Activated naive CD4-positive, alpha-beta T cell (primary cell): ENCODE data around the gene TMTC1.

Experiments used
- DNase-seq, 4 experiments: peaks; one replicate each; lab custom pipeline; 2025; lab: John Stamatoyannopoulos, UW

TMTC1 gene

DNA sequence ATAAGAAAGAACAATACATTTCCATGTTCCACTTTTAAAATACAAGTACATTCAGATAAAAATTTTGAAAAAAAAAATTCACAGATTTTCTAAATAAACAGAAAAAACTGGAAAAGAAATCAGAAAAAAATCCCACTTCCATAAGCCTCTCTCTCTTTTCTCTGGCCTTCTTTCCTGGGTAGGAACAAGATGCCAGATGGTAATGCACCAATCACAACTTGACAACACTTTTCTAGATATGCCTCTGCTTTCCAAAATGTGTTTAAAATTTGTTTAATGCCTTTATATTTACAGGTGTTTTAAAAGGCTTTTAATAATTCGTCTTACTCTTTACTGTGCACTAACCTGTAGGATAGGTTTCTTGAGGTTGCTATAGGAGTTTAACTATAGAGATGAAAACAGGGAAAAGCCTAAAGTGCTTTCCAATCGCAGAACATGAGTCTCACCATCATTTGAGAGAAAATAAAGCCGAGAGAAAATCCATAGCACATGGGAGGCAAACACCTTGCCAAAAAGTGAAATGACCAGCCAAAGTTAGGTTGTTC lies 74.2 kb downstream of the TMTC1 start:
- DNase-seq = no peak

DNA sequence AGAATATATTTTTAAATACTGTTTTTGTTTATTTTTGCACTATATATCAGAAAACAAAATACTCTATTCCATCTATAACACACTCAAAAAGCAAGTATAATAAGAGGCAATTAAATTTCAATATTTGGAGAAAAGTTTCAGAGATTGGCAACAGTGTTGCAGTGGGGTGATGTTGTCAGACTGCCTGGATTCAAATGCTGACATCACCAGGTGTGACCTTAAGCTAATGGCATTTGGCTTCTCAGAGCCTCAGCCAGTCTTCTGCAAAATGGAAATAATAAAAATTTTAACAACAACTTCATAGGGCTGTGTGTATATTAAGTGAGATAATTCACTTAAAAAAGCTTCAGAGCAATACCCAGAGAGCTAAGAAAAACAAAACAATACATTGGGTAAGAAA lies 74.7 kb downstream of the TMTC1 start:
- no peak for DNase-seq

DNA sequence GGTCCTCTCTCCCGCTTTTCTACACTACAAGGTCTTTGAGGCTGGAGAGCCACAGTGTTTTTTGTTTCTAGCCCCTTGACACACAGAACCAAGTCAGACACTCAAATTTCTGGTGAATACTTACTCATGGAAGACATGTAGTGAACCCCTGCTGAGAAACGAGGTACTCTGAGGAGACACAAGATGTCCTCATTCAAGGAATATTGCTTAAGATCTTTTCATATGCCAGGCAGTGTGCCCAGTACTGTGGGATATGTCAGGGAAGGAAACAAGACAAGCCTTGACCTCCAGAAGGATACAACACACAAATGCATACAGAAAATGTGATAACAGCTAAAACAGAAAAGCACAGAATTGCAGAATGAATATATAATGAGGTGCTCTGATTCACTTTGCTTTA lies 75.9 kb downstream of the TMTC1 start:
- no peak for DNase-seq

DNA sequence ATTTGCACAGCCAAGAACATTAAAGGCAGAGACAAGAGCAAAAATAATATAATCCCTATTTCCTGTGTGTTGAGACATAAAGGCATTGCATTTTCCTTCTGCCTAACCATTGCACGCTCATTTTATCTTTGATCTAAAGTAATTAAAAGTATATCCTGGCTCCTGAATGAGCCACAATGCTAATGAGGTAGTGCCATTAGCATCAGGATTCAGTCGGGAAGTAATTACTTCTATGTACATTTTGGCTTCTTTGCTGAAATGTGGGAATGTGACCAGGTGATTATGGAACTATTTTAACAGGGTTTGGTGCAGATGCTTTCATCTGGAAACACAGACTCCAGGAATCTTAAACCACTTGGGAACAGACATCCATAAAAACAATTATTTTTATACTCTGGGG lies 77.4 kb downstream of the TMTC1 start:
- no peak for DNase-seq

DNA sequence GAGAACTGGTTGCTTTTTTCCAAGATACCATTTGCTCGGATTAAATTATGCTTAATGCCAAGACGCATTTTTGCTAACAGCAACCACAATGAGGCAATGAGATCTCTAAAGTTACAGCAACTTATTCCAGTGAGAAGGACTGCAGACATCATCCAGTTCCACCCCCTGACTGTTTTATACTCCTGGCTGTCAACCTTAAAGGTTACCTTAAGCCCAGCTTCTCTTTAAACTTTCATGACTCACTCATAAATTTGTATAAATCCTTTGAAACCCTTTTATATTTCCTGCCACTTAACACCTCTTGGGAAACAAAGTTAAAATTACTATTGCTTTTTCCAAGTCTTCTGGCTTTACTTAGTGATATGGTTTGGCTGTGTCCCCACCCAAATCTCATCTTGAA lies 80.2 kb downstream of the TMTC1 start:
- DNase-seq = no peak

DNA sequence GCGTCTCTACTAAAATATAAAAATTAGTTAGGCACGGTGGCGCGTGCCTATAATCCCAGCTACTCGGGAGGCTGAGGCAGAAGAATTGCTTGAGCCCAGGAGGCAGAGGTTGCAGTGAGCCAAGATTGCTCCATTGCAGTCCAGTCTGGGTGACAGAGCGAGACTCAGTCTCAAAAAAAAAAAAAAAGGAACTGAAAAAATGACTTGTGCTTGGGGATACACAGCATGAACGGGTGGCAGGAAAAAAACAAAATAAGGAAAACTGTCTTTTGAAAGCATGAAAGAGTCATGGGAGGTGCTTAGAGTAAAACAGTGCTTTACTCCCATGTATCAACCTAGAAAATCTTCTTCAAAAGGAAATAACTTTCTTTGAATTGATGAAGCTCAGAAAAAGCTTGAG lies 80.8 kb downstream of the TMTC1 start:
- no peak for DNase-seq

DNA sequence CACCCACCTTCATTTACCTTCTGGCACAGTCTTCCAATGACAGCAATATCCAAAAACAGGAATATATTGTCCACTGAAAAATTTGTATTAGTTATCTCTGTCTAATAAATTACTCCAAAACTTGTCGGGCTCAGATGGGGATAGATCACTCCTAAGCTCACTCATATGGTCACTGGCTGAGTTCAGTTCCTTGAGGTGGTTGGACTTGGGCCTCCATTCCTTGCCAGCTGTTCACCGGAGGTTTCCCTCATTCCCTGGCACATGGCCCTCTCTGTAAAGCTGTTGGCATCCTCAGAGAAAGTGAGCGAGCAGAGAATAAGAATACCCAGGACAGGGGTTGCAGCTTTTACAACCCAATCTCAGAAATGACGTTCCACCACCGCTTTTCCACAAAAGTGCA lies 81.5 kb downstream of the TMTC1 start:
- DNase-seq = no peak

DNA sequence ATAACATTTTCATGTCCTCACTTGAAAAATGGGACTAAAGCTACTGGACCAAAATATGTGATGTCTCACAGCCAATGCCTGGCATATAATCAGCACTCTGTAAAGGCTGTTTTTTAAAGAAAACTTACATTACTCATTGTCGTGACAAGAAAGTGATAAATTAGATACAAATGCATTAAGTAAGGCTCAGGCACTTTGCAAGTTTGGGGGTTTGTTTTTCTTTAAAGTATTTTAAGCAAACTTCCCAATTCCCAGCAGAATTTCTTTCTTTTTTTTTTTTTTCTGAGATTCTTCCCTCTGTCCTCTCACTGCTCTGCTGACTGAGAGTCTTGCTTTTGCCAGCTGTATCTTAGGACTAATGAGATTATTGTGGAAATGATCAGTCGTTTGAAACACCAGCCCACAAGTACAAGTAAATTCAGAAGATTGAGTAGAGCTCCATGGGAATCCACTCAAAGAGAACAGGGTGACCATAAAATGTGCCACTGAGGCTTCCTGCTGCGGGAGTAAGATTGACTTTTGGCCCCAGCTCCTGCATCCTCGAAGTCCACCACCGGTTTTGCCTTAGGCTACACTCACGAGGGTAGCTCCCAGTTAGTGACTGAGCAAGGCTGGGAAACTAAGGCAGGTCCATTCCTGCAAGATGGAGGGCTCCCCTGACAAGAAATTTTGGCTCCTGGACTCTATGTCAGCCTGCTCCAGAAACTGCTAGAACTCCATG lies 82.8 kb downstream of the TMTC1 start:
- DNase-seq = no peak

DNA sequence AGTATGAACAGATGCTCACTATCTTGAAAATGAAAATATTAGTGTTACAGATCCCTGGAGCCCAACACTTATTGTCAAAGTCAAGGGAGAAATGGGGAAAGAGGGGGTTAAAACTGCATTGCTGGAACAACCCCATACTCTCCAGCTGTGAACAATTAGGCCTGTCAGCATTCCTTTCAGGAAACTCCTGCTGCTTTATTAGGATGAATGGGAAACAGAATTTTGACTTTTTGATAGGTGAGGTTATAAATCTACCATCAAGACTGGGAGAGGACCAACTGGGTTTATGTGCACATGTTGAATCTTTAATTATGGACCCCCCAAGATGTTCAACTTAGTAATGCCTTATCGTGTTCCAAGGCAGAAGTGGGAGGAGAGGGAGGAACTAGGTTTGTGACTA lies 85.0 kb downstream of the TMTC1 start:
- no peak for DNase-seq

DNA sequence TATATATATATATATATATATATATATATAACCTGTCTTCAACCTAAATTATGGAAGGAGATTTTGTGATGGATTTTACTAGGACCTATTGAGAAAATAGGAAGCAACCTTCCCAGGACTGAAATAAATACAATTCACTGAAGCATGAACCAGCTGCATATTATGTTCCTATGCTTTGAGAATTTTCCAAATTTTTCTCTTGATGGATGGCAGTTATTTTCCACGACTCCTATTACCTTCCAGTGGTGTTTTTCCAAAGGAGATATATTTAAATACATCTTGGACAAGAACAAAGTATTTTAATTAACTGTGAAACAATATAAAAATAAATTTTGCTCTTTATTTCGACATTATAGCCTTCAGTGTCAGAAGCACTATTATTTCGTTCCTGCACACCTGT lies 87.9 kb downstream of the TMTC1 start:
- DNase-seq = no peak

DNA sequence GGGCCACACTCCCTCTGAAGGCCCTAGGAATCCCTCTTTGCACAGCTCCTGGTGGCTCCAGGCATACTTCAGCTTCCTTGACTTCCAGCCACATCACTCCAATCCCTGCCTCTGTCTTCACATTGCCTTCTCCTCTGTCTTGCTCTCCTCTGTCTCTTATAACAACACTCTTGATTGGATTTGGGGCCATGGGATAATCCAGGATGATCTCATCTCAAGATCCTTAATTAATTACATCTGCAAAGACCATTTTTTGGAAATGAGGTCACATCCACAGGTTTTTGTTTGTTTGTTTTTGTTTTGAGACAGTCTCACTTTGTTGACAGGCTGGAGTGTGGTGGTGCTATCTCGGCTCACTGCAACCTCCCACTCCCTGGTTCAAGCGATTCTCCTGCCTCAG lies 88.7 kb downstream of the TMTC1 start:
- no peak for DNase-seq

DNA sequence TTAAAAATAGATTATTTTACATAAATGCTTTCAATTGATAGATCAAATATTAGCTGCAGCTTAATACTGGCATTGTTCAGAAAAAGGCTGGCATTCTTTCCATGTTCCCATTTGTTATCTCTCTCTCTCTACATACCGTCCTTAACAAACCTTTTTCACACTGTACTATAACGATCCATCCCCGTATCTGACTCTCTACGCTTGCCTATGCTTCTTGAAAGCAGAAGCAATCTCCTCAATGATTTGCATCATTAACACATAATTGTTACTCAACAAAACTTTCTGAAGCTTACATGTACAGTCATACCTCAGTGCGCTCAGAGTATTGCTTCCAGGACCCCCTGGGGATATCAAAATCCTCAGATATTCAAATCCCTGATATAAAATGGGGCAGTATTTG lies 89.7 kb downstream of the TMTC1 start:
- DNase-seq = no peak

DNA sequence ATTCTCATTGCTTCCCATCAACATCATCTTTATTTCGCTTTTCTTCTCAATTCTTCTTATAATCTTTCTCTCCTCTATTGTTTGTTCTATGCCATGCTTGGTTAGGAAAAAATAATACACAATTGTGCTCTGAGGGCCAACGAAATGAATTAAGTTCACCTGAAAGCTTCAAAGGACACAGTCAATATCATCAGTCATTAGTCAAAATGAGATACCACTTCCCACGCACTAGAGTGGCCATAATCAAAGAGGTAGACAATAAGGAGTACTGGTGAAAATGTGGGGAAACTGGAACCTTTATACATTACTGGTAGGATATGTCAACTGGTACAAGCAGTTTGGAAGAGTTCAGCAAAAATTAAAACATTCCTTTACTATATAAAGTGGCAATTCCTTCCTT lies 91.5 kb downstream of the TMTC1 start:
- no peak for DNase-seq

DNA sequence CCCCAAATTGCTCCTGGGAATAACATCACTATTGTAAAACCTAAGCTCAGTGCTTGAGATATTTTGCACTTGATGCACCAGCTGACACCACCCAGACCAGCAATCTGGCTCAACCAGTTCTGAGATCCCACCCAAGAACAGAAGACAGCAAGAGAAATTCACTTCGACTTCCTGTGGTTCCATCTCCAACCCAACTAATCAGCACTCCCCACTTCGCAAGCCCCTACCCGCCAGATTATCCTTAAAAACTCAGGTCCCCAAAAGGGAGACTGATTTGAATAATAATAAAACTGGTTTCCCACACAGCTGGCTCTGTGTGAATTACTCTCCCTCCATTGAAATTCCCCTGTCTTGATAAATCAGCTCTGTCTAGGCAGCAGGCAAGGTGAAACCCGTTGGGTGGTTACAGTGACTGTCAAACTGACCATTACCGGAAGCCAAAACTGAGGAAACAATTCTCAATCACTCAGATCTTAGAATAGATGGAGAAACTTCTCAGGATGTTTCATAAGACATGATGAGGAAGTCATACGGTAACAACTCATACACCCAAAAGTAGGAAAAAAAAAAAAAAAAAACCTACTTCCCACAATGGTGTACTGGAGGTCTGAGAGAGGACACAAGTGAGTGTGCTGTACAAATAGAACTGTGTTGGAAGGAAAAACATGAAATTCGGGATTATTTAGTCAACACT lies 92.4 kb downstream of the TMTC1 start:
- no peak for DNase-seq

DNA sequence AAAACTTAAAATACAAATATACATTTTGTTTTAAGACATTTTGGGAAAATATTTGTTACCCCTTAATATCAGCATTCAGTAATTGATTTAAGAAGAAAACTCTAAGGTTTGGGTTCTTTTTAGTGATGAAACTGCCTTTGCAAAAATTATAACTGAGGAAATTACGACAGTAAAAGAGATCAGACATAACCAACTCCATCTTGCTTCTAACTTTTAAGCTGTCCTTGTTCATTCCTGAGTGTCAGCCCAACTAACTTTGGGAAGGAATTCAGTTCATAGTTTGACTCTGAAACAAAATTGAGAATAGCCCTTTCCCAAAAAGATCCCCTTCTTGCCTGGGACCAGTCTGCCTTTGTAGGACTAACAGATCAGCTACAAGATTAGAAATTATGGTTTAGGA lies 93.0 kb downstream of the TMTC1 start:
- no peak for DNase-seq

DNA sequence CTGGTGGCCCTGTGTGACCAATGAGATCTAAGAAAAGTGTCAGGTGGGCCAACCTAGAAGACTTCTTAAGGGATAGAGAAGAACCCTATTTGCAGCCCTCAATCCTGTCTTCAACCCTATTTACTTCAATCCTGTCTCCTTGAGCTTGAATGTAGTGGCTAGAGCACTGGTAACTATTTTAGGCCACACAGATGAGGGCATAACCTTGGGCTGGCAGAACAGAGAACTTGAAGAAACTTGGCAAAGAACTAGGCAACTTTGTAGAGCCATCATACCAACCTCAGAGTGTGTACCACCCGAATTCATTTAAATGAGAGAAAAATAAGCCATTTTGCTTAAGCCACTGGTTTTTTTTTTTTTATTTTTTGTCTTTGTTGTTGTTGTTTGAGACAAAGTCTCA lies 94.8 kb downstream of the TMTC1 start:
- DNase-seq = no peak

DNA sequence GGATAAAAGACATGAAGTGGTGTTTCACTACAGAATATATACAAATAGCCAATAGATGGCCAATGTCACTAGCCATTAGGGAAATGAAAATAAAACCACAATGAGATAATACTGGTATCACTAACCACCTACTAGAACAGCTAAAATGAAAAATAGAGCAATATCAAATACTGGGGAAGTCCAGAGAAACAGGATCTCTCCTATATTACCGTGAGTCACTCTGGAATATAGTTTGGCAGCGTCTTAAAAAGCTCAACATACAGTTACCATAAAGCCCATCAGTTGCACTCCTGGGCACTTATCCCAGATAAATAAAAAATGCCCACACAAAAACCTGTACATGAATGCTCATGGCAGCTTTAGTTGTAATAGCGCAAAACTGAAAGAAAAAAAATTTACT lies 101.7 kb downstream of the TMTC1 start:
- no peak for DNase-seq

DNA sequence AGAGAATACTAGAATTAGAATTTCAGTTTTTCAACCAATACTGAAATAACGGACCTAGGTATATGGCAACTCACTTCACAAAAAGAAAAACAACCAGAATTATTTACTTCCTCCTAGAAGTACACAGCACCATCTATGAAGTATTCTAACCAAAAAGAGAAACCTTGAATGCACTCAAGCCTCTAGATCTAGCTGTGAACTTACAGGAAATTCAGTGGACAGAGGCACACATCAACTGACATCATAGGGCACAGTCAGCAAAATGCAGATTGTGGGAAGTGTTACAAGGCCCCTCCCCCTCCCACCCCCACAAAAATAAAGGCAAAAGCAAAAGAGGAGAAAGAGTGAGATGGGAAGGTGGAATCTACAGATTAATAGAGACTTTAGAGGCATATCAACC lies 102.4 kb downstream of the TMTC1 start:
- no peak for DNase-seq

DNA sequence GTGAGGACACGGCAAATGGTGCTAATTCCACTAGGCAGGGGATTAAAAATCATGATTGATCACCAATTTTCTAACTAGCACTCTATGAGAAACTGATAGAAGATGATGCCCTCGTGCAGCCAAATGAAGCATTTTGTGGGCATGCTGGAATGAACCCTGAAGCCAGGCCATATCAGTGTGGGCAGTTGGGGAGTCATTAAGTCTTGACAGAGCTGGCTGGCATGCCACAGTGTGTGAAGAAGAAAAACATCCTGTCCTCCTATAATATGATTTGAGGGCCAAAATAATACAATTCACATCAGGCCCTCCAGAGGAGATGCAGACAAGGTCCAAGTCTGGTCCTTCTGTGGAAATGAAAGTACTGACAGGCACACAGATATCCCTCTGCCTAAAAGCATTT lies 107.1 kb downstream of the TMTC1 start:
- no peak for DNase-seq

DNA sequence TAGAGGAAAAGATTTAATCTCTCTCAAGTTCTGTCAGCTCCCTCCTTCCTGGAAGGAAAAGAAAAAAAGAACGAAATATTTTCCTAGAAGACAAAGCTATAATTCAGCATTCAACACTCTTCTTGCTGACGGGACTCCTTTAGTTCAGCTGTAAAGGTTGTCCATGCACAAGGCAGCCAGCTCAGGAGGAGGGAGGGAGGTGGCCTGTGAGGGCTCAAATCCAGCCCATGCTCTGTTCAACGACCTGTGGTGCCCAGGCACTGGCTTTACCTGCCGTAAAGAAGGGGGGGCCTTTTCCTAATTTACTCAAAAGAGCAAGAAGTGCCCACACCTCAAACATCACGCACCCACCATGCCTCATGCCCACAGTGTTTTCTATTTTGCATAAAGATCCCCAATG lies 109.3 kb downstream of the TMTC1 start:
- DNase-seq = no peak

DNA sequence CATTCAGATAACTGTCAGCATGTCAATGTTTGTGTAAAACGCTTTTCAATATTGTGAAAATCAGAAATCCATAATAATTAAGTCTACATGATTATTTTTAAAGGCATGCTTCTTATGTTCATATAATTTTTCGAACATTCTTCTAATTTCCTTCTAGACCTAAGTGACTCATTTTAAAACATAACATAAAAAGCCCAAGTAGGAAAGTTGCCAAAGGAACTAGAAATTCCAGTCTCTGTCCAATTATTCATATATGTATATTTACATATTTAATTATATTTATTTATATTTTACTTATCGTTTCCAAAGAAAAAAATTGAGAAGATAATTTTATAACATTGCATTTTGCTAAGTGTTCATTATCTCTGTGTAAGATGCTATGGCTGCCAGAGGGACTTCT lies 110.4 kb downstream of the TMTC1 start:
- DNase-seq = no peak

DNA sequence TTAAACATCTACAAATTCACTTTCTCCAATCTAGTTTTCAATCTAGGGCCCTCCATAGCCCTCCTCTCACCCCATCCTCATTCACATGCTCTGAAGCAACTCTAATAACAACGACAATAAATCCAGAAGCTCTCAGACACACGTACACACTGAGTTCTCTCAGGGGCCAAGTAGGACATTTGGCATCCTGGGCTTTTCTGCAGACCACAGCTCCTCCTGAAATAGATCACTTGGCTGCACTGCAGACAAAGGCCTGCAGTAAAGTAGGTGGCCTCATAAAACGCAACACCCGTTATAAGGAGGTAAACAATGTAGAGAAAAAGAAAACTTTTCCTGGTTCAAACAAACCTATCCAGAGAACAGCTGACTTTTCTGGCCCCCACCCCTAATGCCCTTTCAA lies 111.2 kb downstream of the TMTC1 start:
- no peak for DNase-seq

DNA sequence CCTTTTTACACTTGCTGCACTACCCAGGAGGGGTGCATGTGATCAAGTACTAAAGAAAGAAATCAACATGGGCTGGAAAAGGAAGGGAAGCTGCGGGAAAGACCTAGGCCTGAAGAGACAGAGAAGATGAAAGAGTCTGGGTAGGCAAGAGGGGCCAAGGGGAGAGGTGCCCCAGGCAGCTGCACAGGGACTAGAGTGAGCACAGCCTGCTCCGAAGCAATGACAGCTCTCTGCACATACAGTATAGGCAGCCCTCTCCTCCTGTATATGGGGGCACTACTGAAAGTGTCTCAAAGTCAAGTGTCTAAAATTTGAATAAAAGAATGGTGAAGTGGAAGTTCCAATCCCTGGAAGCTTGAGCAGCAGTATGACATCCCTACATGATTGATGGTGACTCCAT lies 112.0 kb downstream of the TMTC1 start:
- DNase-seq = no peak

DNA sequence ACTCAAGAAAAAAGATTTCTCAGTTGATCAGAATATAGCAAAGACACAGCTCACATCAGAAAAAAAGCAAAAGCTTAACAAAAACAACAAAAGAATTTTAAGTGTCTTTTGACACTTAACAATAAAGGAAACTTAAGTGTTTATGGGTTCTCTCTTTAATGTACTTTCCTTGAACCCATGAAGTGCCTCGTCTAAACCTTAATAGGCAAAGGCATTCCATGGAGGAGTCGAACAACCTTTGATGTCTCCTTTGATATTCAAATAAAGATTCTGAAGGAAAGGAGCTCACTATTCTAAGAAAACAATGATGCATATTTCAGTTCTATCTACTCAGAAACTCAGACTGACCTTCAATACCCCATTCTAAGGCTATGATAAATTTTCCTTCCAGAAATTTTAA lies 116.7 kb downstream of the TMTC1 start:
- DNase-seq = no peak
